Fibroblast of mammary gland (primary cell): ENCODE results near the gene XPNPEP1.
A peak's percentile ranks its signal among the peaks of the same experiment; 100 is the strongest.

Source experiments
- DNase-seq: peaks from one replicate; pipeline ENCODE4 v3.0.0-alpha.2; 2010; ENCODE audit warnings: low read depth
- H3K4me3 ChIP-seq: 2 replicates; pipeline ENCODE4 v1.5.1; 2011; ENCODE audit warnings: low read depth, mild to moderate bottlenecking, low read length, moderate library complexity; ENCODE audit not compliant: control insufficient read depth
- TF ChIP-seq, protein P1 (sequence below): conservative IDR thresholded peaks from 2 replicates; pipeline ENCODE4 v1.5.1; 2011; ENCODE audit warnings: low read depth, low read length, inconsistent platforms; ENCODE audit not compliant: control insufficient read depth, insufficient read depth

The XPNPEP1 gene

DNA sequence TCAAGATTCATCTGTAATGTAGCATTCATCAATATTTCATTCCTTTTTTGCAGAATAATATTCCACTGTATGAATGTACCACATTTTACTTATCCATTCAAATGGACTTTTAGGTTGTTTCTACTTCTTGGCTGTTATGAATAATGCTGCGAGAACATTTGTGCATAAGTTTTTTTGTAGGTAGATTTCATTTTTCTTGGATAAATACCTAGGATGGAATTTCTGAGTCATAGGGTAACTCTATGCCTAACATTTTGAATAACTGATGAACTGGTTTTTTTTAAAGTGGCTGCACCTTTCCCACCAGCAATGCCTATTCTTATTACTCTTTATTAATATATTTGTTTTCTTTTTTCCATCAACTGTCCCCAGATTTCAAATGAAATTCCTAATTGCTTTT, 9.1 kb upstream of the XPNPEP1 start:
- H3K4me3 ChIP-seq = no peak overlapping the region
- DNase-seq = no peak
- TF ChIP-seq, protein P1, sequence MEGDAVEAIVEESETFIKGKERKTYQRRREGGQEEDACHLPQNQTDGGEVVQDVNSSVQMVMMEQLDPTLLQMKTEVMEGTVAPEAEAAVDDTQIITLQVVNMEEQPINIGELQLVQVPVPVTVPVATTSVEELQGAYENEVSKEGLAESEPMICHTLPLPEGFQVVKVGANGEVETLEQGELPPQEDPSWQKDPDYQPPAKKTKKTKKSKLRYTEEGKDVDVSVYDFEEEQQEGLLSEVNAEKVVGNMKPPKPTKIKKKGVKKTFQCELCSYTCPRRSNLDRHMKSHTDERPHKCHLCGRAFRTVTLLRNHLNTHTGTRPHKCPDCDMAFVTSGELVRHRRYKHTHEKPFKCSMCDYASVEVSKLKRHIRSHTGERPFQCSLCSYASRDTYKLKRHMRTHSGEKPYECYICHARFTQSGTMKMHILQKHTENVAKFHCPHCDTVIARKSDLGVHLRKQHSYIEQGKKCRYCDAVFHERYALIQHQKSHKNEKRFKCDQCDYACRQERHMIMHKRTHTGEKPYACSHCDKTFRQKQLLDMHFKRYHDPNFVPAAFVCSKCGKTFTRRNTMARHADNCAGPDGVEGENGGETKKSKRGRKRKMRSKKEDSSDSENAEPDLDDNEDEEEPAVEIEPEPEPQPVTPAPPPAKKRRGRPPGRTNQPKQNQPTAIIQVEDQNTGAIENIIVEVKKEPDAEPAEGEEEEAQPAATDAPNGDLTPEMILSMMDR = no peak

DNA sequence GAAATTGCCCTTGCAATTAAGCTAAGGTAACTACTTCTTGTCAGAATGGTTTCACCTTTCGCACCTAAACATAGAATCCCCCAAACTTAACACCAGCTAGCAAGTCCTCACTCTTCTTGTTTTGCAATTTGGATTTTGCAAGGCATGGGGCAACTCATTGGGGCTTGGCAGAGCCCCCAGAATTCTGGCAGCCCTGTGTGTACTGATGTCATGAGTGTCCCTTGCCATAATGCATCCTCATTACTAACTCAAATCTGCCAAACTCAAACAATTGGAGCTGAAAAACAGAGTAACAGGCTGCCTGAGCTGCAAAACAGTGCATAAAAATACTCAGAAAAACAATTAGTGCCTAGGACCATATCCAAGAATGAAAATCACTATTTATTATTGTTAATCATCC, 7.9 kb upstream of the XPNPEP1 start:
- TF ChIP-seq, protein P1 = no peak
- DNase-seq = peak; percentile 65
- H3K4me3 ChIP-seq = no peak overlapping the region

DNA sequence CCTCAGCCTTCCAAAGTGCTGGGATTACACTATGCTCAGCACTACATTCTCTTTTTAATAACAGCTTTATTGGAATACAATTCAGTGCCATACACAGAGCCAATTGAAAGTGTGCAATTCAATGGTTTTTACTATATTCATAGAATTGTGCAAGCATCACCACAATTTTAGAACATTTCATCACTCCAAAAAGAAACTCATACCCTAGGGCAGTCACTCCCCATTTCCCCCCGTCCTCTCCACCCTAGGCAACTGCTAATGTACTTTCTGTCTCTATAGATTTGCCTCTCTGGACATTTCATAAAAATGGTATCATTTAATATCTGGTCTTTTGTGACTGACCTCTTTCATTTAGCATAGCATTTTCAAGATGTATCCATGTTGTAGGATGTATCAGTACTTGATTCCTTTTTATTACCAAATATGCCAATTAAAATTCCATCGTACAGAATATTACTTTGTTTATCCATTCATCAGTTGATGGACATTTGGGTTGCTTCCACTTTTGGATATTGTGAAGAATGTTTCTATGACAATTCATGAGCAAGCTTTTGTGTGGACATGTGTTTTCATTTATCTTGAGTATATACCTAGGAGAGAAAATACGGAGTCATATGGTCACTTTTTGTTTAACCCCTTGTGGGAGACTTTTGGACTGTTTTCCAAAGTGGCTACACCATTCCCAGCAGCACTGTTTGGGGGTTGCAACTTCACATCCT, 6.3 kb upstream of the XPNPEP1 start:
- peak; percentile 55 for DNase-seq
- TF ChIP-seq, protein P1 = no peak
- no peak overlapping the region for H3K4me3 ChIP-seq

DNA sequence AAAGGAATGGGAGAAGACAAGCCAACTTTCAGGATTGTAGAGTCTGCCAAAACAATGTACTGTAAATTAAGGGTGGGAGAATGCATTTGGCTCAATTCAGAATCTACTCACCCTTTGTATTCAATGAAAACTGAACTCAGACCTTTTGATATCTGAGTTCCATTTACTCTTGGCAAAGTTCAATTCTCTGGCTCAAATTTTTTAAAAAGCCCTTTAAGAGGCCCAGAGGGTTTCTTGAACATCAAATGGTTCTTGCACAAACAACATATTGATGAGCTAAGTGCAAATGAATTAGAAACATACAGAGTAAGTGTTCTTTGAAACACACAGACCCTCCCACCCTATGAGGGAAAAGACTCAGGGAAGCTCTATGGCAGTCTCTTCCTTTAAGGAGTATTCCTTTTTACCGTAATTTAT, 5.2 kb upstream of the XPNPEP1 start:
- no peak overlapping the region for H3K4me3 ChIP-seq
- TF ChIP-seq, protein P1 = no peak
- peak; percentile 23 for DNase-seq

DNA sequence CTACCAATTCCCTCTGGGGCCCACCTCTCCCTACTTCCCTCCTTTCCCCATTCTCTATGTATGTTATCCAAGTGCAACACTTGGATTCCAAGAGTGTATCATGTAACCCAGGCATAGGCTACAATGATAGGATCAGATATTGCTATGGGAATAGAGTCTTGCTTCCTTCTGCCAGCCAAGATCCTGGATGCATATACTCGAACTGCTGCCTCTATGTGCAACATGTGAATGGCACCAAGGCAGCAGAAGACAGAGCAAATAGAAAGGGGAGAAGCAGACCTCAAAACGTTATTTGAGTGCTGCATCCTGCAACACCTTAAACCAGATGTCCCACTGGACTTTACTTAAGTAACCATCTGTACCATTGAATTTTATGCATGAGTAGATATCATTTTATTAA, 3.5 kb upstream of the XPNPEP1 start:
- H3K4me3 ChIP-seq = no peak overlapping the region
- no peak for DNase-seq
- TF ChIP-seq, protein P1 = no peak

DNA sequence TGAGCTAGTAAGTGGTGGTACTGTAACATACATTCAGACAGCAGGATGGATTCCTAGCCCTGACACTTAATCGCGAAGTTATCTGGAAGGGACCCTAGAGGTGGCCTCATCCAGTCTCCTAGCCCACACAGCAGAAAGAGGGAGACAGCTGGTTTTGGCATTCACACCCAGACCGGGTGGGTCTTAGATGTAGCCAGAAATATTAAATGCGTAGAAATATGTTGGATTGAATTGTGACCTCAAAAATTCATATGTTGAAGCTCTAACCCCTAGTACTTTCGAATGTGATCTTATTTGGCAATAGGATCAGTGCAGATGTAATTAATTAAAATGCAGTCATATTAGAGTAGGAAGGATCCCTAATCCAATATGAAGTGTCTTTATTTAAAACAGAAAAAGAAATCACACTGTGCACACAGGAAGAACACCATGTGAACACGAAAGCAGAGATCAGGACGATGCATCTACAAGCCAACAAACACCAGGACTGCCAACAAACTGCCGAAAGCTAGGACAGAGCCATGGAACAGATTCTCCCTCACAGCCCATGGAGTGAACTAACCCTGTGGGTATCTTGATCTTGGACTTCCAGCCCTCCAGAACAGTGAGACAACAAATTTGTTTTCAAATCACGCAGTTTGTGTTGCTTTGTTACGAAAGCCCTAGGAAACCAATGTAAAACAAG, 2.9 kb upstream of the XPNPEP1 start:
- DNase-seq = no peak
- TF ChIP-seq, protein P1 = no peak
- no peak overlapping the region for H3K4me3 ChIP-seq
